Measurements from ENCODE around the gene GFOD2.
"Not testable (repeated sequence)": the region's sequence is repeated elsewhere in the genome, so short reads cannot be mapped to it uniquely, and the experiment has no call there.

The GFOD2 gene

GRCh38 chr16:67719048-67719777, at the start of gene GFOD2:
Gene GFOD2, minus strand, starts transcription at chr16:67719316. Its CDS starts 33,601 bp downstream, at chr16:67685715.
- peak; percentile 85 for DNase-seq (ENCODE audit: low read depth, low spot score)

DNA sequence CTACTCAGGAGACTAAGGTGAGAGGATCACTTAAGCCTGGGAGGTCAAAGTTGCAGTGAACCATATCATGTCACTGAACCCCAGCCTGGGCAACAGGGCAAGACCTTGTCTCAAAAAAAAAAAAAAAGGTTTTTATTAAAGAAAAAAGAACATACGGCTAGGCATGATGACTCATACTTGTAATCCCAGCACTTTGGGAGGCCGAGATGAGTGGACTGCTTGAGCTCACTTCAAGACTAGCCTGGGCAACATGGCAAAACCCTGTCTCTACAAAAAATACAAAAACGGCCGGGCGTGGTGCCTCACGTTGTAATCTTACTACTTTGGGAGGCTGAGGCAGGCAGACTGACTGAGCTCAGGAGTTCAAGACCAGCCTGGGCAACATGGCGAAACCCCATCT, 48.8 kb upstream of the GFOD2 start:
- no peak for DNase-seq (ENCODE audit: low read depth, low spot score)

- no peak for DNase-seq (ENCODE audit: low read depth, low spot score)
These were observed 47.2 kb upstream of the GFOD2 start for GRCh38 chr16:67766291-67766690.

- no peak for DNase-seq (ENCODE audit: low read depth, low spot score)
These were observed 45.1 kb upstream of the GFOD2 start for GRCh38 chr16:67764158-67764667.

DNA sequence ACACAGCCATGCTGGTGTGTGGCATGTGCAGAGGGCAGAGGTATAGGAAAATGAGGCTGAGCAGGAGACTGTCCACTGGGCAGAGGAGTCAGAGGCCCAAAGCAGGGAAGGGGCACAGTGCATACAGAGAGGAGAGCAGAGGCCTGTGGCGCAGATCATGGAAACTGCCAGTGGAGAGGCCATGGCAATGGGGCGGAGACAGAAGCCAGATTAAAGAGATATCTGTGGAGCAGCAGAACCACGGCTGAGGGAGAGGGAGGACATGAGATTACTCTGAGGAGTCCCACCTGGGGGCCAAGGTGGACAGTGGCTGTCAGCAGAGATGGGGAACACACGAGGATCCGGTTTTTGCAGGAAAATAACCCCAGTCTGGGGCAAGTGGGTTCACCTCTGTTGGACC, 44.0 kb upstream of the GFOD2 start:
- DNase-seq (ENCODE audit: low read depth, low spot score): no peak

- no peak for DNase-seq (ENCODE audit: low read depth, low spot score)
These were observed 43.3 kb upstream of the GFOD2 start for GRCh38 chr16:67762385-67762784.

GRCh38 chr16:67761924-67762323, 42.8 kb upstream of the GFOD2 start:
- no peak for DNase-seq (ENCODE audit: low read depth, low spot score)

GRCh38 chr16:67760956-67761230, 41.8 kb upstream of the GFOD2 start:
- no peak for DNase-seq (ENCODE audit: low read depth, low spot score)

DNA sequence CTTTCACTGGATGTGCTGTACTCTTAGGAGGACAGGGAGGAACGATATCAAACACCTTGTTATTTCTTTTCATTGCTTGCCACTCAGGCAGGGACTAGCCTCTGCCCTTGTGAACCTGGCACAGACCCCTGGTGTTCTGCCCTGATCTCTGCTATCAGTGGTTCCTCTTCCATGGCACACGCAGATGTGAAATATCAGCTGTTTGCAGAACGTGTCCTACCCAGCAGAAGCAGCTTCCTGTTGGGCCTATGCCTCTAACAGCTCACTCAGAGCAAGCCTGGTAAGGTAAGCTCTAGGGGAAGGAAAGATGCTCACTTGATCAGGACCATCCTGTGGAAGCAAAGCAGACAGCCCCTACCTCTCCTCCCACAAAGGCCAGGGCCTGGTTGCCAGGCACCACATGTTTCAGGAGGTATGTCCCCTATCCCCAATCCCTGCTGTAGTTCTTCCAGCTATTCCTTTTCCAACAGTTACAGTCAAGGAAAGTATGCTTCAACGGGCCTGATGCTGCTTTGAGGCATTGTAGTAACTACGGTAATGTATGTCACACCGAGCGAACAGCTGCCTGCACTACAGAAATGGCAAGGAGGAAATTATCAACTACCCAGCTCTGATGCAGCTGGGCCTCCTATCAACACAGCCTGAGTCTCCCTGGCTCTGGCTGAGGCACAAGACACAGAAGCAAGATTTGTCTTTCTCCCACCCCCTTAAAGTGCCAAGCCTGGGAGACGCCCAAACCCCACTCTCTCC, 41.3 kb upstream of the GFOD2 start:
- DNase-seq (ENCODE audit: low read depth, low spot score): no peak

DNA sequence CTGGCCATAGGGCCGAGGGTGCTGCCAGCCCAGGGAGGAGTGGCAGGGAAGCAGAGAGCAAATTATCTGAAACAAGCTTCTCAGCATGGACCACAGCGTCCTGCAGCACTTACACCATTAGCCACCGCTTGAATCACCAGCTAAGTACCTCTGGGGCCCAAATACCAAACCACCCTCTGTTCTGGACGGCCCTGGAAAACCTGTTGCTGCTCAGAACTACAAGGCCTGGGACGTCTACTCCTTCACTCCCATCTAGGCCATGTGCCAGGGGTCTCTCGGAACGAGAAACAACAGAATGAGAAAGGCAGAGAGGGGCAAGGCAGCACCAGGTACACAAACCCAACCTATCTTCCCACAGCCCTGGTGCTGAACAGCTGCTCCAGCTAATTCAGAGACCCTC, 39.9 kb upstream of the GFOD2 start:
- no peak for DNase-seq (ENCODE audit: low read depth, low spot score)

GRCh38 chr16:67758006-67758405, 38.9 kb upstream of the GFOD2 start:
- no peak for DNase-seq (ENCODE audit: low read depth, low spot score)

DNA sequence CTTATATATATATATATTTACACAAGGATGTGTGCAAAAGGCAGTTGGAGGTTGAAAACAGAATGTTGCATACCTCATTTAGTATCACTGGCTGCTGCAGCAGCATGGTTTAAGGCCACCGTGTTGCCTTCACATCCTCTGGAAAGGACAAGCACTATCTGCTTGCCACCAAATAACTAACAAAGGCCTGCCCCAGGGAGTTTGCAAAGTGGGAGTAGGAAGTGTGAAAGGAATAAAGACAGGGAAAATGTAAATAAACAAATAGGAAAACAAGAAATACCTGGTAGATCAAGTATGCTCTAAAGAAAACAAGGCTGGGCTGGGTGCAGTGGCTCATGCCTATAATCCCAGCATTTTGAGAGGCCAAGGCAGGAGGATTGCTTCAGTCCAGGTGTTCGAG, 33.5 kb upstream of the GFOD2 start:
- no peak for DNase-seq (ENCODE audit: low read depth, low spot score)

DNA sequence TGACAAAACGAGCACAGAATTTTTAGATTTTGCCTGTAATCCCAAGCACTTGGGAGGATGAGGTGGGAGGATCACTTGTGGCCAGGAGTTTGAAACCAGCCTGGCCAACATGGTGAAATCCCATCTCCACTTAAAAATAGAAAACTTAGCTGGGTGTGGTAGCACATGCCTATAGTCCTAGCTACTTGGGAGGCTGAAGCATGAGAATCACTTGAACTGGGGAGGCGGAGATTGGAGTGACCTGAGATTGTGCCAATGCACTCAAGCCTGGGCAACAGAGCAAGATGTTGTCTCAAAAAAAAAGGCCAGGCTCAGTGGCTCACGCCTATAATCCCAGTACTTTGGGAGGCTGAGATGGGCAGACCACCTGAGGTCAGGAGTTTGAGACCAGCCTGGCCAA, 32.2 kb upstream of the GFOD2 start:
- DNase-seq (ENCODE audit: low read depth, low spot score): not testable (repeated sequence)

- no peak for DNase-seq (ENCODE audit: low read depth, low spot score)
These were observed 31.4 kb upstream of the GFOD2 start for GRCh38 chr16:67750466-67750865.

- no peak for DNase-seq (ENCODE audit: low read depth, low spot score)
These were observed 30.4 kb upstream of the GFOD2 start for GRCh38 chr16:67749436-67750078.

DNA sequence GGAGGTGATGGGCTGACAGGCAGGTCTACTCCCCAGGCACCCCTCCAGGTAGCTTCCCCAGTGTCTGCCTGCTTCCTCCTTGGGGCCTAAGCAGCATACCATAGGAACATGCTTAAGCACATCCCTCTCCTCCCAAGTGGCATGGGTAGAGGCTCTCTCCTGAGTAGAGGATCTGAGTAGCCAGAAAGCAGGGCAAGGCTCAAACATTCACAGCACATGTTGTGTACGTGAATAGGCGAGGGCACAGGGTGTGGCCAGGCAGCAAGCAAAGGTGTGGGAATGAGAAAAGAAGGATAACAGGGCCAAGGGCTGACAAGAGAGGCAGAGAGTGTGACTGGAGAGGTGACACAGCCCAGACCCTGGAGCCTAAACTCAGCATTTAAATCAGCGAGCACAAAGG, 29.7 kb upstream of the GFOD2 start:
- no peak for DNase-seq (ENCODE audit: low read depth, low spot score)

DNA sequence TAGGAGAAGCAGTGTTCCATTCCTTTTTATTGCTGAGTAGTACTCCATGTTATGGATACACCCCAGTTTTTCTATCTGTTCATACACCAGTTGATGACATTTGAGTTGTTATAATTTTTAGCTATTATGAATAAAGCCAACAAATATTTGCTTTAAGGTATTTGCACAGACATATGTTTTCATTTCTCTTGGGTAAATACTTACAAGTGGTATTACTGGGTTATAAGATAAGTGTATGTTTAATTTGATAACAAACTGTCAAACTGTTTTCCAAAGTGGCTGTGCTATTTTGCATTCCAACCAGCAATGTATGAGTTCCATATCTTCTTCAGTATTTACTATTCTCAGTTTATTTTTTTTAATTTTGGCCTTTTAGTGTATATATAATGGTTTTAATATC, 27.7 kb upstream of the GFOD2 start:
- no peak for DNase-seq (ENCODE audit: low read depth, low spot score)

- DNase-seq (ENCODE audit: low read depth, low spot score): no peak
These were observed 22.0 kb upstream of the GFOD2 start for GRCh38 chr16:67741118-67741517.

GRCh38 chr16:67740391-67740790, 21.3 kb upstream of the GFOD2 start:
- no peak for DNase-seq (ENCODE audit: low read depth, low spot score)

DNA sequence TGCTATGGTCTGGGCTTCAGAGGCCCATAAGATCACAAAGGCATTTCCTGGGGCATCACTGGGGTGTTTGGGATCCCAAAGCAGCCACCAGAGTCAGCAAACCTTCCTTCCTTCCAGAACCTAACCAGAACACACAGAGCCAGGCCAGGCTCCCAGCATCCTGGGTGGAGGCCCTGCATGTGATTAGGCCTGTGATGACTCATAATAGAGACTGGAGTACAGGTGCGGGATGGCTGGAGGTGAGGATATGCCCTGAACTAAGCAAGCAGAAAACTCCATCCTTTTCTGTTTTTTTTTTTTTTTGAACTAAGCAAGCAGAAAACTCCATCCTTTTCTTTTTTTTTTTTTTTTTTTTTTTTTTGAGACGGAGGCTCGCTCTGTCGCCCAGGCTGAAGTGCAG, 17.7 kb upstream of the GFOD2 start:
- no peak for DNase-seq (ENCODE audit: low read depth, low spot score)

DNA sequence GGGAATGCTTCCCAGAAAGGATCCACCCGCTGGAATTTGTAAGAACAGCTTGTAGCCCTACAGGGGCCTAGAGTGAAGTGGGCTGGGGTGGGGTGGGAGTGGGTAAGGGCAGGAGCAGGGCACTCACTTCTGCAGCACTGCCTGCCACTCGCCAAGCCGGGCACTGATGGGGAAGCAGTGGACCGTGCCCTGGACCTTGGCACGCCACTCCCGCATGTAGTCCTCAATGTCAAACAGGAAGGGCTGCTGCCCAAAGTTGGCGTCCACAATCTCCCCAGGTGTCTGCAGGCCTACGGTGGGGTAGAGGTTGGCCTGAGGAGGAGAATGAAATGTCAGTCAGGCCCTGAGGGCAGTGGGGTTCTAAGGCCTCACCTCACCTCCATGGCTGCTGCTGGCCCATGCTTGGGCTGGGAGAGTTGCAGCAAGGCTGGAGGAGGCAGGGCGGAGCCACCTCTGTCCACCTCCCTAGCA, 15.7 kb upstream of the GFOD2 start:
- DNase-seq (ENCODE audit: low read depth, low spot score): no peak

- no peak for DNase-seq (ENCODE audit: low read depth, low spot score)
These were observed 14.8 kb upstream of the GFOD2 start for GRCh38 chr16:67733734-67734470.
